GM12878 (cell line): Measurements from ENCODE around the gene DNASE1L1. TPM values are rescaled to one million over a fixed set of nuclear protein-coding genes. Genes with fewer than 3 reads are reported as not detected.

Experiments used
- ATAC-seq: fragments of 200-7000 bp; cut with Tn5 transposase; 3 replicates; pipeline ENCODE4 v1.9.1; 2020; ENCODE audit warnings: mild to moderate bottlenecking, moderate library complexity
- BruUV-seq: library from RNA; stranded (reverse); fragments of 400-500 nt; replicated peaks from 2 replicates; lab custom pipeline; 2021; lab: Mats Ljungman, UMichigan
- CTCF ChIA-PET: fragments of 300-600 bp; sonication (Branson Sonifier 250); formaldehyde crosslinking; extraction: SDS; loops from one replicate; lab custom pipeline; 2021; ENCODE audit warnings: inconsistent platforms; lab: Yijun Ruan, JAX
- POLR2A ChIA-PET: fragments of 350-600 bp; formaldehyde crosslinking; extraction: SDS; loops from one replicate; lab custom pipeline; 2021; ENCODE audit warnings: inconsistent platforms; lab: Charles Lee
- RAD21 ChIA-PET: fragments of 300-600 bp; sonication (Branson Sonifier 250); formaldehyde crosslinking; loops from one replicate; lab custom pipeline; 2023; ENCODE audit warnings: antibody characterized with exemption; ENCODE audit not compliant: unreplicated experiment; lab: Charles Lee
- SMC1A ChIA-PET: fragments of 300-600 bp; sonication (Branson Sonifier 250); formaldehyde crosslinking; loops from one replicate; lab custom pipeline; 2023; ENCODE audit not compliant: unreplicated experiment, uncharacterized antibody; lab: Charles Lee
- DNase-seq: peaks from one replicate; pipeline ENCODE4 v3.0.0-alpha.2; 2011; ENCODE audit warnings: low read depth, low spot score
- FAIRE-seq: peaks from 3 replicates; lab custom pipeline; 2011; peaks lifted over from hg19 to GRCh38; lab: Jason Lieb, UNC
- H2AFZ ChIP-seq: 2 replicates; pipeline ENCODE4 v1.6.0; 2011; ENCODE audit warnings: low read depth, low read length, control low read depth; ENCODE audit not compliant: control insufficient read depth
- H3K27ac ChIP-seq: 2 replicates; pipeline ENCODE4 v1.5.1; 2011; ENCODE audit warnings: control low read depth; ENCODE audit not compliant: control insufficient read depth, insufficient read depth
- H3K27me3 ChIP-seq, 2 experiments: replicated peaks in 1 of 2; 2 replicates each; pipeline versions ENCODE4 v1.6.0 to v1.6.1; 2011; ENCODE audit warnings: low read length in 1 of 2; ENCODE audit not compliant: control insufficient read depth in 2 of 2, insufficient read depth in 2 of 2
- H3K36me3 ChIP-seq, 2 experiments: 2 replicates each; pipeline ENCODE4 v1.5.1; 2011; ENCODE audit warnings: low read length in 1 of 2; ENCODE audit not compliant: control insufficient read depth in 2 of 2, insufficient read depth in 2 of 2
- H3K4me1 ChIP-seq: 2 replicates; pipeline ENCODE4 v1.6.1; 2011; ENCODE audit warnings: mild to moderate bottlenecking, low read length, moderate library complexity, mixed read lengths; ENCODE audit not compliant: control insufficient read depth, insufficient read depth
- H3K4me2 ChIP-seq: 2 replicates; pipeline ENCODE4 v1.6.0; 2011; ENCODE audit warnings: control low read depth; ENCODE audit not compliant: control insufficient read depth, insufficient read depth
- H3K4me3 ChIP-seq: fragments of 200-600 bp; sonication (generic); 2 replicates; pipeline ENCODE4 v1.5.1; 2016
- H3K79me2 ChIP-seq: 2 replicates; pipeline ENCODE4 v1.6.0; 2011; ENCODE audit warnings: low read length; ENCODE audit not compliant: control insufficient read depth, insufficient read depth
- H3K9ac ChIP-seq: 2 replicates; pipeline ENCODE4 v1.8.0; 2011; ENCODE audit warnings: low read length, control low read depth, mixed read lengths; ENCODE audit not compliant: control insufficient read depth, insufficient read depth
- H3K9me3 ChIP-seq: replicated peaks from 3 replicates; pipeline ENCODE4 v1.5.1; 2011; ENCODE audit warnings: mild to moderate bottlenecking, low read length; ENCODE audit not compliant: control insufficient read depth, insufficient read depth
- H4K20me1 ChIP-seq: 2 replicates; pipeline ENCODE4 v1.6.0; 2011; ENCODE audit not compliant: control insufficient read depth, insufficient read depth
- BCL11A ChIP-seq: IDR thresholded peaks from 2 replicates; pipeline ENCODE4 v1.6.1; 2011; ENCODE audit warnings: low read depth, low read length
- BHLHE40 ChIP-seq, 2 experiments: fragments of 450-650 bp in 1 of 2; IDR thresholded peaks; 2 replicates each; pipeline ENCODE4 v1.6.1; 2011 to 2017; ENCODE audit warnings: low read depth in 2 of 2, borderline replicate concordance in 1 of 2, improper control_type of control experiment in 1 of 2, low read length in 1 of 2, mild to moderate bottlenecking in 1 of 2
- FOS ChIP-seq: IDR thresholded peaks from 3 replicates; pipeline ENCODE4 v1.6.1; 2011; ENCODE audit warnings: borderline replicate concordance; ENCODE audit not compliant: insufficient read length; ENCODE audit errors: extremely low read depth
- HDGF ChIP-seq: fragments of 450-650 bp; IDR thresholded peaks from 2 replicates; pipeline ENCODE4 v1.6.1; 2016; ENCODE audit warnings: antibody characterized with exemption
- NFYB ChIP-seq: IDR thresholded peaks from 2 replicates; pipeline ENCODE4 v1.6.1; 2011; ENCODE audit warnings: low read depth, mild to moderate bottlenecking, low read length, improper control_type of control experiment, moderate library complexity; ENCODE audit not compliant: insufficient read depth
- POLR2A ChIP-seq: IDR thresholded peaks from 2 replicates; pipeline ENCODE4 v1.6.1; 2011; ENCODE audit warnings: low read depth, mild to moderate bottlenecking, low read length
- SMARCA5 ChIP-seq: fragments of 450-650 bp; IDR thresholded peaks from 2 replicates; pipeline ENCODE4 v1.6.1; 2017; ENCODE audit warnings: mild to moderate bottlenecking
- SMC3 ChIP-seq: IDR thresholded peaks from 2 replicates; pipeline ENCODE4 v1.6.1; 2011; ENCODE audit warnings: low read length, improper control_type of control experiment, borderline replicate concordance
- STAT3 ChIP-seq: IDR thresholded peaks from 2 replicates; pipeline ENCODE4 v1.6.1; 2011; ENCODE audit warnings: low read depth, low read length, improper control_type of control experiment
- TBL1XR1 ChIP-seq: IDR thresholded peaks from 2 replicates; pipeline ENCODE4 v1.6.1; 2012; ENCODE audit warnings: low read depth, low read length, improper control_type of control experiment
- WGBS: methylation state at CpG from one replicate; pipeline ENCODE4 v1.1.6; 2016; ENCODE audit warnings: low lambda C conversion rate; ENCODE audit not compliant: insufficient replicate concordance, insufficient coverage; ENCODE audit errors: missing lambda C conversion rate; 5-methylcytosine and 5-hydroxymethylcytosine counted together
- in situ Hi-C: fragments of 300-500 bp; cut with MboI; formaldehyde crosslinking; loops from 9 replicates; pipeline ENCODE4 v1.14.3; 2018; ENCODE audit warnings: mixed read lengths
- intact Hi-C: fragments of 100-400 bp; cut with micrococcal nuclease; formaldehyde crosslinking; loops from one replicate; pipeline ENCODE4 v1.14.2; 2022; ENCODE audit not compliant: unreplicated experiment
- polyA plus RNA-seq, 11 experiments: library from polyadenylated mRNA; depleted of rRNA in 4 of 11; unstranded in 6 of 11; stranded (reverse) in 5 of 11; fragments of >200 nt; fragmentation: Nextera tagmentation in 4 of 11; fragmentation: Illumina TruSeq in 1 of 11; extraction: Ambion mirVana in 4 of 11; extraction: Trizol in 1 of 11; gene quantifications; 1 replicate in 1 of 11; 2 replicates in 10 of 11; pipeline versions ENCODE4 v1.2.1 to v1.2.3, GENCODE V29; 2011 to 2016; ENCODE audit warnings: inconsistent platforms in 2 of 11, missing spikeins in 2 of 11, low read depth in 1 of 11
- total RNA-seq, 4 experiments: library from RNA; depleted of rRNA in 3 of 4; stranded (reverse); fragments of >200 nt in 3 of 4; fragmentation: Illumina TruSeq in 1 of 4; extraction: Trizol in 1 of 4; gene quantifications; 2 replicates each; pipeline versions ENCODE4 v1.2.1 to v1.2.3, GENCODE V29; 2013 to 2021

DNASE1L1 gene
- total and polyA plus RNA-seq, 10 of the 15 experiments (the other 5 are each of a cell fraction or from before 2014, with no cell fraction given), result 0.60 to 22.7 (median 6.8) TPM

DNA sequence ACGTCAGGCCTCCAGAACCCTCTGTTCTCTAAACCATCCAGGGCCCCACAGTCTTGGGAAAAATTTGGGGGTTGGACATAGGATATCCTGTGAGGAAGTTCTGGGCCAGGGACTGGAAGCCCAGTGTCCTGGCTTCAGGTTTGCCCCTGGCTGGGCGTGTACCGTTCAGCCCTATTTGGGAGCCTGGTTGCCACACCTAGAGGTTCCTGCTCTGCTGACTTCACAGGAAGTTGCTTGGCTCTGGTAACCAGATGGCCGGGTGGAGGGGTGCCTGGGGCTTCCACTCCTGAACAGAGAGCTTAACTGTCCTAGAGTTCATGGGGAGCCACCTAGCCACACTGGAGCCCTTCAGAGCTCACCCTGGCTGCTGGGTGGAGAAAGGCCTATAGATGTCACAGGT is 3.4 kb upstream of the DNASE1L1 start:
- in situ Hi-C loops, result no loop called here
- intact Hi-C loops, result no loop called here

DNA sequence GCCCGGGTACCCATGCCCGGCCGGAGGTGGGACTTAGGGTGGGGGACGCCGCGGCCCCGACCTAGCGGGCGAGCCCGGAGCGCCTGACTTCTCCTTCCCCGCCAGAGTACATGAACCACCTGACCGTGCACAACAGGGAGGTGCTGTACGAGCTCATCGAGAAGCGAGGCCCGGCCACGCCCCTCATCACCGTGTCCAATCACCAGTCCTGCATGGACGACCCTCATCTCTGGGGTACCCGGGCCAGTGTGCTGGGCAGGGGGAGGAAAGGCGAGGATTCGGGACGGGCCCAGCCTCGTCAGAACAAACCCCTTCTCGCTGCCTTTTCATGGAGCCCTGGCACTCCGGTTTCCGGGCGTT is 2.9 kb upstream of the DNASE1L1 start:
- Histone ChIP-seq H3K4me1 (no peaks in the 10 kb centered on the region), H3K9me3 (no peaks in the 10 kb centered on the region; the same call in 2 of the 3 replicates), H3K9ac (peak overlapping the region; percentile 77), H2AFZ (peak overlapping the region; percentile 29), H3K27me3 (no peaks in the 10 kb centered on the region), H3K36me3 (no peaks in the 10 kb centered on the region), H3K27ac (peak overlapping the region; percentile 86), H3K79me2 (peaks cover 7% of the 10 kb centered on the region), H4K20me1 (no peaks in the 10 kb centered on the region), H3K4me3 (peak overlapping the region; percentile 81), H3K4me2 (peak overlapping the region; percentile 77)
- RAD21 ChIA-PET, result interaction anchor here (0.8 to 2.1 kb wide), 5 partner anchors 13 to 115 kb away, joined by 3 to 9 read pairs (median 5); partner anchors contain the start of gene SLC10A3
- TF ChIP-seq SMARCA5 (no peak), POLR2A (peak; percentile 55; the same call in 1 of the 2 replicates), NFYB (peak; percentile 18; the same call in 1 of the 2 replicates), SMC3 (no peak), FOS (no peak), STAT3 (no peak), BHLHE40 (IDR thresholded peaks at IDR 0.05; ENCODE audit: borderline replicate concordance in 1 of 2, low read depth in 2 of 2, low read length in 1 of 2) (peak in 1 of 2 experiments; percentile 38; a peak in 1 of 4 replicates), HDGF (peak; percentile 67; the same call in 1 of the 2 replicates)
- intact Hi-C loops, result loop anchor here (2.0 kb wide), 1 partner anchor 67 kb away; the partner anchor contains the start of gene LAGE3
- ATAC-seq, result peak; percentile 93
- CTCF ChIA-PET, result interaction anchor here (0.6 to 2.5 kb wide), 4 partner anchors 13 to 115 kb away, joined by 3 to 12 read pairs (median 4); partner anchors contain the start of gene RPL10
- FAIRE-seq, result peak; percentile 59
- BruUV-seq, result no TSS peak
- WGBS, result 40% methylated on average over 23 of the region's 29 CpGs
- no peak for DNase-seq
- POLR2A ChIA-PET, result interaction anchor here (0.5 to 4.6 kb wide), 11 partner anchors 9 to 79 kb away, joined by 3 to 32 read pairs (median 4); partner anchors contain the start of genes ATP6AP1 and SLC10A3
- in situ Hi-C loops, result no loop called here
- SMC1A ChIA-PET, result interaction anchor here (1.2 kb wide), 1 partner anchor 12 kb away, joined by 4 read pairs; no protein-coding TSS in a partner anchor

More for the DNA sequence above, 3.4 kb upstream of the DNASE1L1 start:
- Histone ChIP-seq H3K4me2 (peak overlapping the region; percentile 77), H3K27me3 (no peaks in the 10 kb centered on the region), H3K4me1 (no peaks in the 10 kb centered on the region), H3K79me2 (peaks cover 7% of the 10 kb centered on the region), H2AFZ (peak overlapping the region; percentile 29), H3K9ac (peak overlapping the region; percentile 77), H3K36me3 (no peaks in the 10 kb centered on the region), H3K27ac (peak overlapping the region; percentile 86), H3K9me3 (no peaks in the 10 kb centered on the region; the same call in 2 of the 3 replicates), H4K20me1 (no peaks in the 10 kb centered on the region), H3K4me3 (peak overlapping the region; percentile 81)
- SMC1A ChIA-PET, result interaction anchor here (1.2 kb wide), 1 partner anchor 13 kb away, joined by 4 read pairs; no protein-coding TSS in a partner anchor
- WGBS, result 20% methylated on average over 4 of the region's 4 CpGs
- CTCF ChIA-PET, result interaction anchor here (0.9 to 1.0 kb wide), 3 partner anchors 8 to 115 kb away, joined by 3 to 4 read pairs (median 4); no protein-coding TSS in a partner anchor
- DNase-seq (no peak), FAIRE-seq (no peak), ATAC-seq (peak; percentile 70)
- RAD21 ChIA-PET, result interaction anchor here (1.6 to 2.1 kb wide), 3 partner anchors 13 to 78 kb away, joined by 5 to 9 read pairs (median 5); partner anchors contain the start of gene SLC10A3
- POLR2A ChIA-PET, result interaction anchor here (0.5 to 4.6 kb wide), 10 partner anchors 9 to 78 kb away, joined by 3 to 32 read pairs (median 4); partner anchors contain the start of genes ATP6AP1 and SLC10A3
- no peak for TF ChIP-seq BHLHE40 (IDR thresholded peaks at IDR 0.05; ENCODE audit: borderline replicate concordance in 1 of 2, low read depth in 2 of 2, low read length in 1 of 2)
- TF ChIP-seq TBL1XR1, result no peak
- no peak for TF ChIP-seq BCL11A
- no TSS peak for BruUV-seq
